ENCODE results near the gene INTS11. TPM values are rescaled to one million over a fixed set of nuclear protein-coding genes. Genes with fewer than 3 reads are reported as not detected.

INTS11 gene
- total RNA-seq, 1 experiment from 2014 or later: 103 TPM

- ChIA-PET POLR2A (no interaction called here), CTCF (interaction anchor here (0.6 to 0.7 kb wide), 3 partner anchors 15 to 387 kb away, joined by 3 to 4 read pairs (median 3); no protein-coding TSS in a partner anchor)
- Histone ChIP-seq H3K4me1 (no peaks in the 10 kb centered on the region; the same call in 1 of the 2 replicates), H3K9me3 (no peaks in the 10 kb centered on the region), H3K36me3 (ENCODE audit: control insufficient read depth, insufficient read depth, low read length) (no peaks in the 10 kb centered on the region), H3K27me3 (replicated peaks; ENCODE audit: control insufficient read depth, insufficient read depth, low read length) (no peaks in the 10 kb centered on the region), H3K4me3 (ENCODE audit: low read depth, low read length) (no peak overlapping the region)
- Mint-ChIP-seq H3K4me1 (ENCODE audit: low read depth, unreplicated experiment) (no peaks in the 10 kb centered on the region), H3K36me3 (ENCODE audit: insufficient read depth, unreplicated experiment) (peaks cover 19% of the 10 kb centered on the region), H3K9me3 (ENCODE audit: unreplicated experiment) (peaks cover 8% of the 10 kb centered on the region), H3K27me3 (ENCODE audit: insufficient read depth, unreplicated experiment) (peaks cover 3% of the 10 kb centered on the region), H3K27ac (ENCODE audit: unreplicated experiment) (no peak overlapping the region), H3K4me3 (ENCODE audit: unreplicated experiment) (no peak overlapping the region)
- intact Hi-C loops (cut with micrococcal nuclease; ENCODE audit: unreplicated experiment): no loop called here
- no TSS peak for BruUV-seq (replicated peaks)
- no peak for DNase-seq
- no peak for TF ChIP-seq CTCF (IDR thresholded peaks at IDR 0.05; ENCODE audit: insufficient read depth in 1 of 2, low read depth in 1 of 2, low read length in 1 of 2, severe bottlenecking in 1 of 2, unreplicated experiment in 1 of 2)
These were observed 30.9 kb downstream of the INTS11 start for GRCh38 chr1:1293263-1294249.

GRCh38 chr1:1292851-1293250 is 31.6 kb downstream of the INTS11 start:
- peaks cover 8% of the 10 kb centered on the region for H3K9me3 Mint-ChIP-seq (ENCODE audit: unreplicated experiment)
- H3K4me3 Mint-ChIP-seq (ENCODE audit: unreplicated experiment): no peak overlapping the region
- intact Hi-C loops (cut with micrococcal nuclease; ENCODE audit: unreplicated experiment): no loop called here
- TF ChIP-seq CTCF (IDR thresholded peaks at IDR 0.05; ENCODE audit: insufficient read depth in 1 of 2, low read depth in 1 of 2, low read length in 1 of 2, severe bottlenecking in 1 of 2, unreplicated experiment in 1 of 2): no peak
- POLR2A ChIA-PET: interaction anchor here (1.1 kb wide), 1 partner anchor 54 kb away, joined by 3 read pairs; no protein-coding TSS in a partner anchor
- no peak overlapping the region for H3K27ac Mint-ChIP-seq (ENCODE audit: unreplicated experiment)
- H3K4me1 ChIP-seq: no peaks in the 10 kb centered on the region; the same call in 1 of the 2 replicates
- no peaks in the 10 kb centered on the region for H3K27me3 ChIP-seq (replicated peaks; ENCODE audit: control insufficient read depth, insufficient read depth, low read length)
- CTCF ChIA-PET: interaction anchor here (0.6 to 1.5 kb wide), 2 partner anchors 168 to 386 kb away, joined by 3 read pairs; no protein-coding TSS in a partner anchor
- no peaks in the 10 kb centered on the region for H3K36me3 ChIP-seq (ENCODE audit: control insufficient read depth, insufficient read depth, low read length)
- no peaks in the 10 kb centered on the region for H3K9me3 ChIP-seq
- H3K36me3 Mint-ChIP-seq (ENCODE audit: insufficient read depth, unreplicated experiment): peaks cover 19% of the 10 kb centered on the region
- no peak overlapping the region for H3K4me3 ChIP-seq (ENCODE audit: low read depth, low read length)
- no peaks in the 10 kb centered on the region for H3K4me1 Mint-ChIP-seq (ENCODE audit: low read depth, unreplicated experiment)
- peaks cover 3% of the 10 kb centered on the region for H3K27me3 Mint-ChIP-seq (ENCODE audit: insufficient read depth, unreplicated experiment)
- DNase-seq: no peak
- BruUV-seq (replicated peaks): no TSS peak

GRCh38 chr1:1292442-1292779 is 32.0 kb downstream of the INTS11 start:
- Histone ChIP-seq H3K9me3 (no peaks in the 10 kb centered on the region), H3K4me3 (ENCODE audit: low read depth, low read length) (no peak overlapping the region), H3K4me1 (no peaks in the 10 kb centered on the region; the same call in 1 of the 2 replicates), H3K36me3 (ENCODE audit: control insufficient read depth, insufficient read depth, low read length) (no peaks in the 10 kb centered on the region), H3K27me3 (replicated peaks; ENCODE audit: control insufficient read depth, insufficient read depth, low read length) (no peaks in the 10 kb centered on the region)
- TF ChIP-seq CTCF (IDR thresholded peaks at IDR 0.05; ENCODE audit: insufficient read depth in 1 of 2, low read depth in 1 of 2, low read length in 1 of 2, severe bottlenecking in 1 of 2, unreplicated experiment in 1 of 2): no peak
- BruUV-seq (replicated peaks): no TSS peak
- Mint-ChIP-seq H3K9me3 (ENCODE audit: unreplicated experiment) (peaks cover 8% of the 10 kb centered on the region), H3K36me3 (ENCODE audit: insufficient read depth, unreplicated experiment) (peaks cover 19% of the 10 kb centered on the region), H3K27ac (ENCODE audit: unreplicated experiment) (no peak overlapping the region), H3K27me3 (ENCODE audit: insufficient read depth, unreplicated experiment) (peaks cover 3% of the 10 kb centered on the region), H3K4me1 (ENCODE audit: low read depth, unreplicated experiment) (no peaks in the 10 kb centered on the region), H3K4me3 (ENCODE audit: unreplicated experiment) (no peak overlapping the region)
- DNase-seq: no peak
- POLR2A ChIA-PET: interaction anchor here (0.6 to 1.1 kb wide), 2 partner anchors 54 to 213 kb away, joined by 3 read pairs; no protein-coding TSS in a partner anchor
- intact Hi-C loops (cut with micrococcal nuclease; ENCODE audit: unreplicated experiment): no loop called here
- CTCF ChIA-PET: interaction anchor here (0.6 to 1.5 kb wide), 4 partner anchors 167 to 386 kb away, joined by 3 read pairs; no protein-coding TSS in a partner anchor

Measured in Caco-2 (cell line).